ENCODE results near the gene GATA6.

DNA sequence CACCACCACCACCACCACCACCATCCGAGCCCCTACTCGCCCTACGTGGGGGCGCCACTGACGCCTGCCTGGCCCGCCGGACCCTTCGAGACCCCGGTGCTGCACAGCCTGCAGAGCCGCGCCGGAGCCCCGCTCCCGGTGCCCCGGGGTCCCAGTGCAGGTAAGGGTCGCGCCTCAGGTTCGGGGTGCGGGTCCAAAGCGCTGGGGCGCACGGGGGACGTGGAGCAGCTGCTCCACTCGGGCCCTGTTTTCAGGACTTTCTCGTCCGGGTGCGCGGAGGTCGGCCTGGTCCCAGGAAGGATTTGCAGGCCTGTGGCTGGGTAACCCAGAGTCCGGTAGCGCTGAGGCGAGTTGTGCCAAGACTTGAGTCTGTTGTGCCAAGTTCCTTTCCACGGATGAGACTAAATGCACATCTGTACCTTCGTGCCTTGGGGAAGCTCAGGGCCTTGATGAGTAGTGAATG, 2.8 kb downstream of the GATA6 start:
- no peak for TF ChIP-seq POLR2A (IDR thresholded peaks at IDR 0.05)
- TF ChIP-seq, protein P1, sequence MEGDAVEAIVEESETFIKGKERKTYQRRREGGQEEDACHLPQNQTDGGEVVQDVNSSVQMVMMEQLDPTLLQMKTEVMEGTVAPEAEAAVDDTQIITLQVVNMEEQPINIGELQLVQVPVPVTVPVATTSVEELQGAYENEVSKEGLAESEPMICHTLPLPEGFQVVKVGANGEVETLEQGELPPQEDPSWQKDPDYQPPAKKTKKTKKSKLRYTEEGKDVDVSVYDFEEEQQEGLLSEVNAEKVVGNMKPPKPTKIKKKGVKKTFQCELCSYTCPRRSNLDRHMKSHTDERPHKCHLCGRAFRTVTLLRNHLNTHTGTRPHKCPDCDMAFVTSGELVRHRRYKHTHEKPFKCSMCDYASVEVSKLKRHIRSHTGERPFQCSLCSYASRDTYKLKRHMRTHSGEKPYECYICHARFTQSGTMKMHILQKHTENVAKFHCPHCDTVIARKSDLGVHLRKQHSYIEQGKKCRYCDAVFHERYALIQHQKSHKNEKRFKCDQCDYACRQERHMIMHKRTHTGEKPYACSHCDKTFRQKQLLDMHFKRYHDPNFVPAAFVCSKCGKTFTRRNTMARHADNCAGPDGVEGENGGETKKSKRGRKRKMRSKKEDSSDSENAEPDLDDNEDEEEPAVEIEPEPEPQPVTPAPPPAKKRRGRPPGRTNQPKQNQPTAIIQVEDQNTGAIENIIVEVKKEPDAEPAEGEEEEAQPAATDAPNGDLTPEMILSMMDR (IDR thresholded peaks at IDR 0.05): no peak

Data from ovary (tissue), 3 donors.